Stimulated activated CD8-positive, alpha-beta memory T cell treated with anti-CD3 and anti-CD28 coated beads, Interleukin-12 subunit alpha, Interleukin-12 subunit beta, amount 100 ng/mL, for 24 hours (primary cell): ENCODE data around the gene MRAP2.

Experiments used
- DNase-seq: peaks from one replicate; pipeline ENCODE4 v3.0.0-alpha.2; 2020; ENCODE audit errors: extremely low read depth

Gene MRAP2, protein sequence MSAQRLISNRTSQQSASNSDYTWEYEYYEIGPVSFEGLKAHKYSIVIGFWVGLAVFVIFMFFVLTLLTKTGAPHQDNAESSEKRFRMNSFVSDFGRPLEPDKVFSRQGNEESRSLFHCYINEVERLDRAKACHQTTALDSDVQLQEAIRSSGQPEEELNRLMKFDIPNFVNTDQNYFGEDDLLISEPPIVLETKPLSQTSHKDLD

DNA sequence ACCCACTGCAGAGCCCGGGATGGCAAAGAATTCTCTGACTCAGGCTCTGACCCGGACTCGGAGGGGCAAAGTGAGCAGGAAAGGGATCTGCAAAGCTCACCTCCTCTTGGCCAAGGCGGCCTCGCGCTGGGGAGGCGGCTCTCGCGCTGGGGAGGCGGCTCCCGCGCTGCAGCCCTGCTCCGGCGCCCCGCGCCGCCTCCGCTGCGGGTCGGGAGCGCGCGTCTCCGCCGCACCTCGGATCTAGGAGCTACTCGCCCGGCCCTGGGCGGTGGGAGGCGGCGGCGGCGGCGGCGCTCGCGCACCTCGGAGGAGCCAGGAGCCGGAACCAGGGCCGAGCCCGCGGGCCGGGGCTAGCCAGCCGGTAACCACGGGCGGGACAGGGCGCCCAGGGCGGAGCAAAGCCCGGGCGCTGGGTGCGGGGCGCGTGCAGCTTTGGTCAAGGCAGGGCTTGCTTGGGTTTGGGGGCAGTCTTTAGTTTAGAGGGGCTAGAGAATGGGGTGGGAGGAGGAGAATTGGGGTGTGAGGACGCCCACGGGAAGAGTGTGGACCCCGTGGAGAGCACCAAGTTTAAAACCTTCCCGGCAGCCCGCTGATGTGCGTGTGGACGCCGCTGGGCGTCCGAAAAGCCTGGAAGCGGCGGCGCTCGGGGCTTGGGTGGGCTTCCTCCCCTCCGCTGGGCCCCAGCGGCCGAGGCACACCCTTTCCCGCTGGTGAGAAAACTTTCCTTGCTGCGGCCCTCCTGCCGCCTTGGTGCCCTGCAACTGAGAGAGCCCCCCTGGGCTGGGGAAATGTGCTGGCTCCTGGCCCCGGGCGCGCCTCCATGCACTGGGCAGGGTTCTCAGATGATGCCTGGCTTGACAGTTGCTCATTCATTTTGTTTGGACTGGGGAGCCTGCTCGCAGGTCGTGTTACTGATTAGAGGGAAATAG lies at the start of gene MRAP2:
TSS of gene MRAP2 (plus strand) at position 250 of the 929 bp plus-strand sequence. CDS start 21,547 bp downstream, outside the sequence.
- no peak for DNase-seq

DNA sequence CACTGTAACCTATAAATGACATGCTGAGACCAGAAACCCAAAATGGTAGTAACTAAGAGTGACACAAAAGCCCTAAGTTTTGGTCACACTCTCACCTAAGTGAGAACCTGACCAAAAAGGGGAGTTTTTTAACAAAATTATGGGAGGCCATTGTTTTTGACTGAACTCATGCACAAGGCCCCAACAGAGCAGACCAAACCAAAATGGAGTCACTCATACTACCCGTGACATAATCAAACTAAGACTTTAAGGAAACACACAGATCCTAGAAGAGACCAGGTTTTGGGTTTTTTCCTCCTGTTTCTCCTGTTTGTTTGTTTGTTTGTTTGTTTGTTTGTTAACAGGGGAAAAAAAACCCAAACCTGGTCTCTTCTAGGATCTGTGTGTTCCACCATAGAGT lies 49.2 kb upstream of the MRAP2 start:
- no peak for DNase-seq

GRCh38 chr6:83985308-83985713 lies 48.3 kb upstream of the MRAP2 start:
- DNase-seq: no peak

DNA sequence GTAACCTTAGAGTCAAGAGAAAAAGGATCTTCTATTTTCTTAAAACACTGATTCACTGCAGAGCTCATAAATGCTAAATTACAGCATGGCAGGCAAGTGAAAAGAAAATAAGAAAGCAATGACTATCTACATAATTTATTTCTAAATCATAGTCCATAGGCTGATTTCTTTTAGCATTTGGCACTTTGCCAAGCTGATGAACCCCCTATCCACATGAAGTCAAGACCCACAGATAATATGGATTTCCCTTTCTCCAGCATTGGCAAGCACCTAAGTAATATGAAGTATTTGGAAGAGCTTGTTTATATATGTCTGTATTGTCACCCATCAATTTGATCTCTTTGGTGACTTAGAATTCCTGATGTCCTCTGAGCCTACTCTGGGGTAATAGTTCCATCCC lies 47.9 kb upstream of the MRAP2 start:
- no peak for DNase-seq

GRCh38 chr6:83998021-83998584 lies 35.5 kb upstream of the MRAP2 start:
- no peak for DNase-seq

DNA sequence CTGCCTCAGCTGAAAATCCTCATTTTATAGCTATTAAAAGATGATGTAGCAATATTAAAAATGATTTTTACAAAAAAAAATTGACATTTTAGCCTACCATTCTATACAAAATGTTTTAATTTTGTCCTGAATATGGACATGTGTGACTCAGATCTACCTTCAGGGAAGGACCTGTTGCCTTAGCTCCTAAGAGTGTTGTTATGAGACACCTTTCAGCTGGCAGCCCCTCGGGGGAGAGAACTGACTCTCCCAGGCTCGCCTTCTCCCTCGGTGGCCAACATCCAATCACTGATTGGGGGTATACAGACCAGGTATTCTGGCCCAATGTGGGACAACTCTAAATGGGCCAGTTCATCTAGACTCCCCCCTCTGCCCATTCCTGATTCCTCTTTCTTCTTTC lies 32.5 kb upstream of the MRAP2 start:
- DNase-seq: no peak

DNA sequence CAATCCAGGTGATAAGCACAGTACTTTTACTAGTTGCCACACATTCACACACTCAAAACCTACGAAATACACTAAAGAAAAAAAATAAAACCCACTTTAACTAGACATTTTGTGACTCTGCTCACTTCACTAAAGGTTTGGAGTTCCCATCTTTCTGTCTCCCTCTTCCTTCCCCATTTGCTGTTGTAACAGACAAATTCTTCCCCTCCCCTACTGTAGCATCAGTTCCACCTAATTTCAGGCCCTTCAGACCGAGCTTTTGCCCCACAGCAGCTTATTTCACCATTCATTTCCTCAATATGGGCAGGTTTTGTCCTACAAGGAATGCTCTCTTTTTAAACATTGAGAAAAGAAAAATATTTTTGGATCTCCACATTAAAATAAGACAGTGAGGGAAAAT lies 31.3 kb upstream of the MRAP2 start:
- no peak for DNase-seq

GRCh38 chr6:84003131-84003530 lies 30.4 kb upstream of the MRAP2 start:
- DNase-seq: no peak

DNA sequence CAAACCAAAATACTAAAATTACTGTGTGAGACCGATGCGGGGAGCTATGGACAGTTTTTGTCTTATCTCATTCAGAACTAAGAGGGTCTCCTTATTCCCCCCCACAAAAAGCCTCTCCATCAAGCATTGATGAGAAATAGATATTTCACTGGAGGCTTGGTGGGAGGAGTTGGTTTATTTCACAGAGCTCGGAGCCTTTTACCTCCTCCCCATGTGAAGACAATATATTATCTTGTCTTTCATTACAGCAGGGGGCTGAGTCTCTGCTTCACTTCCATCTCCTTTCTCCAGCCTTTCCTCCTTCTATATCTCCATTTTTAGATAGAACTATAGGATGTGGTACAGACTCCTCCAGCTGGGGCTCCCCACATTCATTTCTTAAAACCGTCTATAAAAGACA lies 29.9 kb upstream of the MRAP2 start:
- no peak for DNase-seq

DNA sequence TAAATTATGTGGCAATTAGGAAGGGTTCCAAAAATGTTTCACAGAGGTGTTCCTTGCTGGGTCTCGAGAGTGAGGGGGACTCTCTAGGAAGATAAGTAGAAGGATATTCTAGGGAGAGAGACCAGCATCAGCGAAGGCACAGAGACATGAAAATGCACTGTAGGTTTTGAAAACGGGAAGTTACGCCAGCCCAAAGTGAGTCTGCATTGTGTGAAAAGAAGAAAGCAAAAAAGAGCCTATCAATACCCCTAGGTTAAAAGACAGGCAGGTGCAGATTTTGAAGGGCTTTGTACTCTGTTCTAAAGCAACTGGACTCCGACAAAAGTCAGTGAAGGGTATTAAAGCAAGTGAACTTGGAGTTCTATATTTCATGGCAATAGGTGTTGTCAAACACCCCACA lies 25.7 kb upstream of the MRAP2 start:
- no peak for DNase-seq

DNA sequence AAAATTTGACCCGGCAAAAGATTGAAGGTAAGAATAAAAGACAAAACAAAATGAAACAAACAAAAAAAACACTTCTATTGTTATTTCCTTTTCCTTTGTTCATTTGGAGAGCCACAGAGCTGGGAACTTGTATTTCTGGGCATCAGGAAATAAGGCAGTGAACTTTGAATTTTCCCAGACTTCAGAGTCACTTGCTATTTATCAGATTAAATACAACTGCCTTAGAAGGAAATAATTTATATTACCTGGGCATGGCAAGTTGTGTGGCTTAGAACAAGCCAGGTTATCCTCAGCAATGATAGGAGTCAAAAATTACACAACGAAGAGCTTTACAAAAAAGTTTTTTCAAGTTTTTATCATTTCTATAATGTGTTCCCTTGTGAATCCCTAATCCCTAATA lies 20.2 kb upstream of the MRAP2 start:
- no peak for DNase-seq

- DNase-seq: no peak
Measured at GRCh38 chr6:84013931-84014330, 19.6 kb upstream of the MRAP2 start.

GRCh38 chr6:84016029-84016428 lies 17.5 kb upstream of the MRAP2 start:
- no peak for DNase-seq

DNA sequence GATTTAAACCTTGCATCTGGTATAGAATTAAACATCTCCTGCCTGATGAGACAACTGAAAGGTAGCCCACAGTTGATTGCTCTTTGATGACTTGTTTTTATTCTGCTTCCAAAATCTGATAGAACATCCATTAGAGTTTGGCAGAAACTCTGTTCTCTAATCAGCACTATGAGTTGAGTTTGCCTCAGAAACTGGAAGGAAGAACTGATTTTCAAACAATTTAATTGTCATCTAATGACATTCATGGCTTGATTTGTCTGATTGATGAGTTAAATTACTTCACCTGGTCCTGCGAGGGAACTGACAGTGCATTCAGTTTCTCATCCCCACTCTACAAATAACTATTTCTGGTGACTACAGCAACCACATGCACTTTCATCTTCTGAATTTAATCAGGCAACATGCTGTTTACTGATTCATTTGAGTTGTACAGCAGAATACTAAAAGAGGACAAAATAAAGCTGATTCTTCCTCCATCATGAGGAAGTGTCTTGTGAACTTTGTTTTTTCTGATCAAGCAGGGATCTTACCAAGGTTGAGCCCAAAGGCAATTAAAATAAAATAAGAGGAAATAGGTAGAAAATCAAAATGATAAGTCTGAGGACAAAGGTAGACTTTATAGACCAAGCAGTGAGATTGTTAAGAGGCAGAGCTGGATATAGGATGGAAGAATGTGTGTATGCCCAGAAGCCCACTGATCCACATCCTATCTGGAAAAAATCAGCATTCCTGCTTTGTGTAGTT lies 15.7 kb upstream of the MRAP2 start:
- no peak for DNase-seq

GRCh38 chr6:84018453-84019061 lies 15.0 kb upstream of the MRAP2 start:
- DNase-seq: no peak

- DNase-seq: no peak
Measured at GRCh38 chr6:84019141-84019841, 14.3 kb upstream of the MRAP2 start.

- no peak for DNase-seq
Measured at GRCh38 chr6:84019842-84020211, 13.7 kb upstream of the MRAP2 start.

DNA sequence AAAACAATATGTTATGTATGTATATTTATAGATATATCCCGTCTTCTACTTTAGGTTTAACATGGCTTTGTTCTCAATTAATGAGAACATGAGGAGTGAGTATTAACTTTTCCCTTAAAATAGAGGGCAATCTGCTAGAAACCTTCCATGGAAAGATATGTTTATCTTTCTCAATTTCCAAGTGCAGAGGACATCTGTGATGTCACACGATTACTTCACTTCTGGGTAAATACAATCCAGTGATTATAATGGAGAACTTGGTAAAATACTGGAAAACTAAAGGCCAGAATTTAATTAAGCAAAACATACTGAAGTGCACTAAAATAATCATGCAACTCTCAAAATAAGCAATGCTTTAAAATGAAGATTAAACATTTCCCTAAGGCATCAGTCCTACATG lies 11.9 kb upstream of the MRAP2 start:
- no peak for DNase-seq

GRCh38 chr6:84026721-84027164 lies 6.8 kb upstream of the MRAP2 start:
- DNase-seq: no peak

GRCh38 chr6:84027340-84028181 lies 6.0 kb upstream of the MRAP2 start:
- DNase-seq: no peak
